ENCODE measurements around the gene MTHFD2L.
"Not testable (repeated sequence)": the region's sequence is repeated elsewhere in the genome, so short reads cannot be mapped to it uniquely, and the experiment has no call there.

Gene MTHFD2L

DNA sequence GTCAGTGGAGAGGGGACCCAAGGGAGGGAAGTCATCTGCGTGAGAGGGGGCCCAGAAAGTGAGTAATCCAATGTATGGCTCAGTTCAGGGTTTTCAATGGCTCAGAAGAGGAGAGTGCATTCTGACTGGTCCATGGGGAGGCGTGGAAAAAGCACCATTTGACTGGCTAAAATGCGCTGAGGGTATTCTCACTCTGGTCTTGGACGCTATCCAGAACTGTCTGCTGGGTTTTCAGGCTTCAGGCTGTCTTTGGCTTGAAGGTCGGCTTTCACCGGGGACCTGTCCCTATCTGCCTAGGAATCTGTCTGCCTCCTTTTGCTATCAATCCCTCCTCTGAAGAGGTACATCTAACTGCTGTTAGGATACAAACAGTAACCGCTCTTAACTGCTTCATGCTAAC is 176.7 kb downstream of the MTHFD2L start:
- DNase-seq (ENCODE audit: low read depth in 2 of 2): no peak

DNA sequence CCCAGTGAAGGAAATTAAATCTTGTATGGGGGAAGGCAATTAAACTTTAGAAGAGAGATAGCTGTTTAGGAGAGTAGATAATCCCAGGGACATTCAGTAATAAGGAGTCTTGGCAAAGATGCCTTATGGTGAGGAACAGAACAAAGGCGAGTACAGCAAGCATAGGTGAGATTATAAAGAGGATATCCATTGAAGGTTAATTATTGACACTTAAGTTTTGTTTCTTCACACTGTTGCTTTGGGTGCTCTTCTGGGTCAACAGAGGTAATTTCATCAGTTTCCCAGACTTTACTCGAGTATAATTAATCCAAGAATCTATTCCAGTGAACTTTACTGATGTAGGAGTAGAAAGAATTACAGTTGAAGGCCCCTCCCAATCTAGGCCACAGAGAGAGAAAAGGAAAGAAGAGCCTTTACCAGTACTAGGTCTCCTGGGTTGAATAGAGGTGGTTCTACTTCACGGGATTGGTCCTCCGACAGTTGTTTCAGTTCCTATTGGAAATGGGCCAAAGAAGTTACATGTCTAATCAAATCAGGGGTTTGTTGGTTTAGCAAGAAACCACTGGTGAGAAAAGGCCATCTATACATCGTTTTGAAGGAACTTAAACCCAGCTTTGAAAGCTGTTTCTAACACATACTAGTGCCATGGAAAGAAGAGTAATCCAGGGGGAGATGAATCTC is 177.6 kb downstream of the MTHFD2L start:
- no peak for DNase-seq (ENCODE audit: low read depth in 2 of 2)

DNA sequence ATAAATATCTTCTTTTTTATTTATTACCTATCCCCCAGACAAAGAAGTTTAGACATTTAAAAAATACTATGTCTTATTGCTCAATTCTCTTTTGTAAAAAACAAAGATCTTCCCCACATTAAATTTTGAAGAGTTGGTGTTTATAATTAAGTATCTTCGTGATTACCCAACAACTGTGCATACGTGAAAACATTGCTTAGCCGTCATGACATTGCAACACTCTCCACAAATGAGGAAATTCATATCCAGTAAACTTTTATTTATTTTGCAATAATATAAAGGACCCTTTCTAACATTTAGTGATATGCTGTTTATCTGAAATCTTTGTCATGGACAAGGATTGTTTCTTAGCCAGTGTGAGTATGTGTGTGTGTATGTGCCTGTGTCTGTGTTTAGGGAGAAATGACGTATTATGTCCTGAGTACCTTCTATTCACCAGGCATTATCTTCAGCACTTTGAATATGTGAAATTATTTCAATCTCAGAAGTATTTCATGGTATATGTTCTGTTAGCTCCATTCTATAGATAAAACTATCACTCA is 180.9 kb downstream of the MTHFD2L start:
- DNase-seq (ENCODE audit: low read depth in 2 of 2): no peak

DNA sequence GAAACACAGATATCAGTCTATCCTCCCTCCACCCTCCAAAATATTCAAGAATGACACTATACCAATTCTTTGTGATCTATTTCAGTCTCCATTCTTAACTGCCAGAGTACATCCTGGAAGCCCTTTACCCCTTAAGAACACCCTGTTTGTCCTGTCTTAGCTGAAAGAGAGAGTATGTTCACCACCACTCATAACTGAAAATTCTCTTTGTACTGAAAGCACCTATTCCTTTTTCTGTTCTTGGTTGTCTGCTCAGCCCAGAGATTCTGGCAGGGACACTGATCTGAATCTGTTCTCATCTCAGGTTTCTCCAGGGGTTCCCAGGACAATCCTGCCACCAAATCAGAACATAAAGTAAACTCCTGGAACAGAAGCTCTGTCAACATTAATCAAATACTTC is 181.6 kb downstream of the MTHFD2L start:
- no peak for DNase-seq (ENCODE audit: low read depth in 2 of 2)

DNA sequence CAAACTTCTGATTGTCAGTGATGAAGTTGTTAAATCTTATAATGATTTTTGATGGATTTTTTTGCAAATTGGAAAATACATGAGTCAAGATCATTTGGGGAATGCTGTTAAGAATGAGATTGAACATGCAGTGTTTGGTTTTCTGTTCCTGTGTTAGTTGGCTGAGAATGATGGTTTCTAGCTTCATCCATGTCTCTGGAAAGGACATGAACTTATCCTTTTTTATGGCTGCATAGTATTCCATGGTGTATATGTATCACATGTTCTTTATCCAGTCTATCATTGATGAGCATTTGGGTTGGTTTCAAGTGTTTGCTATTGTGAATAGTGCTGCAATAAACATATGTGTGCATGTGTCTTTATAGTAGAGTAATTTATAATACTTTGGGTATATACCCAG is 182.5 kb downstream of the MTHFD2L start:
- not testable (repeated sequence) for DNase-seq (ENCODE audit: low read depth in 2 of 2)

DNA sequence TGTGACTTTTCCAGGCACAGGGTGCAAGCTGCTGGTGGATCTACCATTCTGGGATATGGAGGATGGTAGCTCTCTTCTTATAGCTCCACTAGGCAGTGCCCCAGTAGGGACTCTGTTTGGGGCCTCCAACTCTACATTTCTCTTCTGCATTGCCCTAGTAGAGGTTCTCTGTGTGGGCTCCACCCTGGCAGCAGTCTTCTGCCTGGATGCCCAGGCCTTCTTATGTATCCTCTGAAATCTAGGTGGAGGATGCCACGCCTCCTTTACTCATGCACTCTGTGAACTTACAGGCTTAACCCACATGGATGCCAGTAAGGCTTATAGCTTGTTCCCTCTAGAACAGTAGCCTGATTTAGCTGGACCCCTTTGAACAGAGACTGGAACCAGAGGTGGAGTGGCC is 186.1 kb downstream of the MTHFD2L start:
- DNase-seq (ENCODE audit: low read depth in 2 of 2): no peak

All from stimulated activated CD4-positive, alpha-beta T cell treated with anti-CD3 and anti-CD28 coated beads, Interleukin-12 subunit alpha, Interleukin-12 subunit beta, amount 100 ng/mL, for 24 hours (primary cell).